Measurements from ENCODE around the gene ZNF648.

DNA sequence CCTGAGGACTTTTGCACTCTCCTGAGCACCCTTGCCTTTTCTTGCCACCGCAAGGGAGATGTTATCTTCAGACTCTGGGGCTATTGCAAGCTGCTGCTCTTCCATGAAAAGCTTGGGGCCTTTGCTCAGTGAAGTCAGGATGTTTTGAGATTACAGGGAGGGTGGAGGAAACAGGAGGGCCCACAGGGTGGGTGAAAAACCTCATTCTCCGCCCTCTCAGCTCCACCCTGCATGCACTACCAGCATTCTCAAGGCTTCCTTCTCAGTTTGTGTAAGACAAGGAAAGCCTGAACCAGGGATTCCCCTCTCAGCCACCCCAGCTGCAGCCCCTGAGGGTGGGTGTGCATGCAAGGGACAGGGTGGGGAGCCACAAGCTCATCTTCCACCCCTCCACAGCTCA is 25.8 kb upstream of the ZNF648 start:
- TF ChIP-seq, protein P1, sequence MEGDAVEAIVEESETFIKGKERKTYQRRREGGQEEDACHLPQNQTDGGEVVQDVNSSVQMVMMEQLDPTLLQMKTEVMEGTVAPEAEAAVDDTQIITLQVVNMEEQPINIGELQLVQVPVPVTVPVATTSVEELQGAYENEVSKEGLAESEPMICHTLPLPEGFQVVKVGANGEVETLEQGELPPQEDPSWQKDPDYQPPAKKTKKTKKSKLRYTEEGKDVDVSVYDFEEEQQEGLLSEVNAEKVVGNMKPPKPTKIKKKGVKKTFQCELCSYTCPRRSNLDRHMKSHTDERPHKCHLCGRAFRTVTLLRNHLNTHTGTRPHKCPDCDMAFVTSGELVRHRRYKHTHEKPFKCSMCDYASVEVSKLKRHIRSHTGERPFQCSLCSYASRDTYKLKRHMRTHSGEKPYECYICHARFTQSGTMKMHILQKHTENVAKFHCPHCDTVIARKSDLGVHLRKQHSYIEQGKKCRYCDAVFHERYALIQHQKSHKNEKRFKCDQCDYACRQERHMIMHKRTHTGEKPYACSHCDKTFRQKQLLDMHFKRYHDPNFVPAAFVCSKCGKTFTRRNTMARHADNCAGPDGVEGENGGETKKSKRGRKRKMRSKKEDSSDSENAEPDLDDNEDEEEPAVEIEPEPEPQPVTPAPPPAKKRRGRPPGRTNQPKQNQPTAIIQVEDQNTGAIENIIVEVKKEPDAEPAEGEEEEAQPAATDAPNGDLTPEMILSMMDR (IDR thresholded peaks at IDR 0.05; ENCODE audit: borderline replicate concordance, extremely low read depth, low read length, poor library complexity, severe bottlenecking): no peak
- TF ChIP-seq EZH2 (IDR thresholded peaks at IDR 0.05; ENCODE audit: borderline replicate concordance, low read depth, low read length, severe bottlenecking): no peak
